Nephron (organoid): ENCODE measurements around the gene HIVEP2.

ENCODE experiments used
- H3K27ac Mint-ChIP-seq, 3 experiments: 2 replicates each; pipeline ENCODE4 v1.8.0; 2020; ENCODE audit warnings: mixed read lengths in 3 of 3, mild to moderate bottlenecking in 2 of 3, moderate library complexity in 1 of 3
- H3K27me3 Mint-ChIP-seq: 2 replicates; pipeline ENCODE4 v1.8.0; 2021; ENCODE audit warnings: low read depth, mild to moderate bottlenecking, moderate library complexity, mixed read lengths
- H3K36me3 Mint-ChIP-seq: 2 replicates; pipeline ENCODE4 v1.8.0; 2020; ENCODE audit warnings: low read depth, mixed read lengths
- H3K4me1 Mint-ChIP-seq: 2 replicates; pipeline ENCODE4 v1.8.0; 2020; ENCODE audit warnings: mixed read lengths
- H3K4me3 Mint-ChIP-seq, 3 experiments: 2 replicates each; pipeline ENCODE4 v1.8.0; 2020; ENCODE audit warnings: mild to moderate bottlenecking in 3 of 3, mixed read lengths in 3 of 3, moderate library complexity in 2 of 3
- H3K9me3 Mint-ChIP-seq: 2 replicates; pipeline ENCODE4 v1.8.0; 2020; ENCODE audit warnings: mixed read lengths
- TF ChIP-seq, protein P1 (sequence below), 3 experiments: fragments of 200-600 bp; sonication (generic); IDR thresholded peaks; one replicate each; pipeline ENCODE4 v1.5.0; 2021; ENCODE audit warnings: antibody characterized with exemption in 3 of 3; ENCODE audit not compliant: unreplicated experiment in 3 of 3

HIVEP2 gene

DNA sequence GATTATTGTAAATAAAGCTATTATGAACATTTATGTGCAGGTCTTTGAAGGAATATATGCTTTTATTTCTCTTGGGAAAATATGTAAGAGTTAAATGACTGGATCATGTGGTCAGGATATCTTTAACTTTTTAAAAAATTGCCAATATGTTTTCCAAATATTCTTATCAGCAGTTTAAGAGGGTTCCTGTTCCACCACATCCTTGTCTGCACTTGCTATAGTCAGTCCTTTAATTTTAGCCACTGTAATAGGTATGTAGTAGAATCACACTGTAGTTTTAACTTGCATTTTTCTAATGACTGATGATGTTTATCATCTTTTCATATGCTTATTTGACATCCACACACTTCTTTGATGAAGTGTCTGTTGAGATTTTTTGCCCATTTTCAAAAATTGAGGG, 23.6 kb upstream of the HIVEP2 start:
- Mint-ChIP-seq H3K27me3 (no peaks in the 10 kb centered on the region), H3K4me3 (no peak overlapping the region), H3K4me1 (no peaks in the 10 kb centered on the region), H3K27ac (no peak overlapping the region), H3K36me3 (no peaks in the 10 kb centered on the region), H3K9me3 (peaks cover 2% of the 10 kb centered on the region)
- TF ChIP-seq, protein P1, sequence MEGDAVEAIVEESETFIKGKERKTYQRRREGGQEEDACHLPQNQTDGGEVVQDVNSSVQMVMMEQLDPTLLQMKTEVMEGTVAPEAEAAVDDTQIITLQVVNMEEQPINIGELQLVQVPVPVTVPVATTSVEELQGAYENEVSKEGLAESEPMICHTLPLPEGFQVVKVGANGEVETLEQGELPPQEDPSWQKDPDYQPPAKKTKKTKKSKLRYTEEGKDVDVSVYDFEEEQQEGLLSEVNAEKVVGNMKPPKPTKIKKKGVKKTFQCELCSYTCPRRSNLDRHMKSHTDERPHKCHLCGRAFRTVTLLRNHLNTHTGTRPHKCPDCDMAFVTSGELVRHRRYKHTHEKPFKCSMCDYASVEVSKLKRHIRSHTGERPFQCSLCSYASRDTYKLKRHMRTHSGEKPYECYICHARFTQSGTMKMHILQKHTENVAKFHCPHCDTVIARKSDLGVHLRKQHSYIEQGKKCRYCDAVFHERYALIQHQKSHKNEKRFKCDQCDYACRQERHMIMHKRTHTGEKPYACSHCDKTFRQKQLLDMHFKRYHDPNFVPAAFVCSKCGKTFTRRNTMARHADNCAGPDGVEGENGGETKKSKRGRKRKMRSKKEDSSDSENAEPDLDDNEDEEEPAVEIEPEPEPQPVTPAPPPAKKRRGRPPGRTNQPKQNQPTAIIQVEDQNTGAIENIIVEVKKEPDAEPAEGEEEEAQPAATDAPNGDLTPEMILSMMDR (IDR thresholded peaks at IDR 0.05; ENCODE audit: unreplicated experiment in 3 of 3) = no peak

DNA sequence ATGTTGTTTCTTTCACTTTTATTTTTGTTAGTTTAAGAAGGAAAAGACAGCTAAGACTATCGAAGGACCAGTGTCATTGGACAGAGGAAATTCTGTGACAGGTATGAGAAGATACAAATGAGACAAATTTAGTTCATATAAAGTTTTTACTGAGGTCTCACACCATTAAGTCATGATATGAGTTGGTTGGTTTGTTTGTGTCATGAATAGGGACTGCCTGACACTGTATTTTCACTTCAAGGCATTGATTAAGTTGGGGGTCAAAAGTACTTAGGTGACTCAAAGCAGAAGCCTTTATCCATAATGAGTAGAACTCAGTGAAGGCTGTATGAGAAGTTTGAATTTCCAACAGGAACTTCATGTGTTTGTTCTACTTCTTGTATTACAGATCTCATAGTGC, 21.3 kb upstream of the HIVEP2 start:
- no peaks in the 10 kb centered on the region for H3K27me3 Mint-ChIP-seq
- no peaks in the 10 kb centered on the region for H3K4me1 Mint-ChIP-seq
- TF ChIP-seq, protein P1 (IDR thresholded peaks at IDR 0.05; ENCODE audit: unreplicated experiment in 3 of 3) = no peak
- H3K27ac Mint-ChIP-seq = no peak overlapping the region
- H3K9me3 Mint-ChIP-seq = peaks cover 2% of the 10 kb centered on the region
- H3K36me3 Mint-ChIP-seq = no peaks in the 10 kb centered on the region
- H3K4me3 Mint-ChIP-seq = no peak overlapping the region

DNA sequence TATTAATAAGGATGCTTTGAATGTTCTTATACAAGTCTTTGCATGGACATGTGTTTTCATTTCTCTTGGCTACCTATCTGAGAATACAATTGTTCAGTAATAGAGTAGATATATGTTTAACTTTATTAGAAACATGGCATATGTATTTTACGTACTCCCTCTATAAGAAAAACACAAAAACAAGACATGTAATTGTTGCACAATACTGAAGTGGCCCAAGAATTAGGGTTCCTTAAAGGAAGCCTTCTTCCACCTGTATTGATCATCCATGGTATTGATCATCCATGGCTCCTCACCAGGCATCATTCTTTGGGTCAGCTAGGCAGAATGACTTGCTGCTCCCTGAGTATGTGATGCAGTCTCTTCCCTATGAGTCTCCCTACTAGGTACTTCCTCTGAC, 20.2 kb upstream of the HIVEP2 start:
- no peaks in the 10 kb centered on the region for H3K36me3 Mint-ChIP-seq
- no peaks in the 10 kb centered on the region for H3K27me3 Mint-ChIP-seq
- H3K27ac Mint-ChIP-seq = no peak overlapping the region
- TF ChIP-seq, protein P1 (IDR thresholded peaks at IDR 0.05; ENCODE audit: unreplicated experiment in 3 of 3) = no peak
- no peaks in the 10 kb centered on the region for H3K4me1 Mint-ChIP-seq
- H3K9me3 Mint-ChIP-seq = peaks cover 5% of the 10 kb centered on the region
- no peak overlapping the region for H3K4me3 Mint-ChIP-seq

DNA sequence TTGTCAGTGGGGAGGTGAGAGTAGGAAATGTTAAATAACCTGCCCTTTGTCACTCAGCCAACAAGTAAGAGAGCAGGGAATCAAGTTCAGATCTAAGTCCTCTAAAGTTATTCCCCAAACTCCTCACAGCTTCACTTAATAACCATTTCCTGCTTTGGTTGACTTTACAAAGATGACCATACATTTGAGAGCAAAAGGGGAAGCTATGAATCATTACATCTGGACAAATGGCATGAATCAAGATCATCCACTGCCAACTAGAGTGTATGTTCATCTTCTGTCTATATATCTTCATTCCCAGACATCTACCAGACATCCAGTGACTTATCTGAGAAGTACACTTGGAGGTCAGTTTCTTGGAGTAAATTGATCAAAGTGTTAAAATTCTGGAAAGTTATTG, 15.1 kb upstream of the HIVEP2 start:
- Mint-ChIP-seq H3K27me3 (peaks cover 2% of the 10 kb centered on the region), H3K36me3 (no peaks in the 10 kb centered on the region), H3K4me1 (no peaks in the 10 kb centered on the region), H3K27ac (no peak overlapping the region), H3K9me3 (peaks cover 3% of the 10 kb centered on the region), H3K4me3 (no peak overlapping the region)
- TF ChIP-seq, protein P1 (IDR thresholded peaks at IDR 0.05; ENCODE audit: unreplicated experiment in 3 of 3) = no peak

DNA sequence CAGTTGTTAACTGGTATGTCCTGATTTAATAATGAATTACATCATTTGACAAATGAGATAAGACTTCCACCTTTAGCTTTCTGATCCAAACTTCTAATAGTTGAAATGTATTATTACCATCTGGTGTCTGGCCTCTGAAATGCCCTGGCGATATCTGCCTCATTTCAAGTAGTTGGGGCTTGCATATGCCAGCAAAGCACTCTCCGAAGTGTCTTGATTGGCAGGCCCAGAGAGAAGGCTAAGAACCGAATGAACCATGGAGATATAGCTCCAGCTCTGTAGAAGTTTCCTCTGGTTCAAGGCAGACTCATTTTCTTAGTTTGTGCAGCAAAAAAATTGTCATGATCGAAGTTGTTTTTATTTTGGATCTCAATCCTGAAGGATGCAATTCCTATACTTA, 13.4 kb upstream of the HIVEP2 start:
- Mint-ChIP-seq H3K4me3 (no peak overlapping the region), H3K27me3 (peaks cover 6% of the 10 kb centered on the region), H3K9me3 (peaks cover 3% of the 10 kb centered on the region), H3K4me1 (no peaks in the 10 kb centered on the region), H3K36me3 (no peaks in the 10 kb centered on the region), H3K27ac (no peak overlapping the region)
- TF ChIP-seq, protein P1 (IDR thresholded peaks at IDR 0.05; ENCODE audit: unreplicated experiment in 3 of 3) = no peak

DNA sequence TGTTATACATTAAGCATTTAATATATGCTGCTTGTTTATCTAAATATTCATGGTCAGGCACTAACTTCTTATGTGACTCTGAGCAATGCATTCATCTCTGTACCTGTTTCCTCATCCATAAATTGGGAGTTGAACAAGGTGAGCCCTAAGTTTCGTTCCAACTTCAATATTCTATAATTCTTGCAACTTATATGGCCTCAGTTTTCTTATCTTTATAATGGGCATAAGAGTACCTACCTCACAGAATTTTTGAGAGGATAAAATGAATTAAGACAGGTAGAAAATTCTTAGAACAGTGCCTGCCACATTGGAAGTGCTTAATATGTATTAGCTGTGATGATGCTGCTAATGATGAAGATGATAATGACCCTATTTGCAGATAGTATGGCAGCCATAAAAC, 11.8 kb upstream of the HIVEP2 start:
- Mint-ChIP-seq H3K36me3 (no peaks in the 10 kb centered on the region), H3K4me1 (no peaks in the 10 kb centered on the region), H3K9me3 (peaks cover 3% of the 10 kb centered on the region), H3K27me3 (peaks cover 6% of the 10 kb centered on the region), H3K4me3 (no peak overlapping the region), H3K27ac (no peak overlapping the region)
- TF ChIP-seq, protein P1 (IDR thresholded peaks at IDR 0.05; ENCODE audit: unreplicated experiment in 3 of 3) = no peak
